ENCODE measurements around the gene KDELR3.

The KDELR3 gene

DNA sequence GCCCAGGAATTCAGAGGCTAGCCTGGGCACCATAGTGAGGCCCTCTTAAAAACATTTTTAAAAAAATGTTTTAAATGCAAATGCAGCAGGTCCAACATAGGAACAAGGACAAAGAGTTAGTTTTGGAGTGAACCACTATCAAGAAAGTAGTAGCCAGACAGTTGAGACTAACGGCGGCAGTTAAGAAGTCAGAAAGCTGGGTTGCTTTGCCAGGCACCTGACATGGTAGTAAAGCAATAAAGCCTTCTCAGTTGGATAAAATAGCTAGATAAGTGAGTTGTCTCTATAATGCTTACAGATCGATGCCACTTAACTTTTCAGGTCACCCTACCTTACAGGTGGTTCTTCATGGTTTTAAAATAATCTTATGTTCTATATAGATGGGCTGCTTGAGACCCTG is 55.1 kb downstream of the KDELR3 start:
- DNase-seq, result no peak

DNA sequence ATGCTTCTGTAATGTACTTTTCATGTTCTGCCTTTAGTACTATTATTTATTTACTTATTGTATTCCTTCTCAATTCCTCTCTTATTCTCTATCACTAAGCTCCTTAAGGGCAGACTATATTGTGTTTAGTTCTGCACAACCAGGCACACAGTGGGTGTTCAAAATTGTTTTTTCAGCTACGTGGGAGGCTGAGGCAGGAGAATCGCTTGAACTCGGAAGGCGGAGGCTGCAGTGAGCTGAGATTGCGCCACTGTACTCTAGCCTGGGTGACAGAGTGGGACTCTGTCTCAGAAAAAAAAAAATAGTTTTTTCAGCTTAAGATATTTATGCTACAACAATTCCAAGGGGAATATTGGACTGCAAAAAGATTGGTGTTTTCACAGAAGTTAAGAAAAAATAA is 55.6 kb downstream of the KDELR3 start:
- no peak for DNase-seq

- DNase-seq, result no peak
Measured at GRCh38 chr22:38524429-38524828, 56.5 kb downstream of the KDELR3 start.

DNA sequence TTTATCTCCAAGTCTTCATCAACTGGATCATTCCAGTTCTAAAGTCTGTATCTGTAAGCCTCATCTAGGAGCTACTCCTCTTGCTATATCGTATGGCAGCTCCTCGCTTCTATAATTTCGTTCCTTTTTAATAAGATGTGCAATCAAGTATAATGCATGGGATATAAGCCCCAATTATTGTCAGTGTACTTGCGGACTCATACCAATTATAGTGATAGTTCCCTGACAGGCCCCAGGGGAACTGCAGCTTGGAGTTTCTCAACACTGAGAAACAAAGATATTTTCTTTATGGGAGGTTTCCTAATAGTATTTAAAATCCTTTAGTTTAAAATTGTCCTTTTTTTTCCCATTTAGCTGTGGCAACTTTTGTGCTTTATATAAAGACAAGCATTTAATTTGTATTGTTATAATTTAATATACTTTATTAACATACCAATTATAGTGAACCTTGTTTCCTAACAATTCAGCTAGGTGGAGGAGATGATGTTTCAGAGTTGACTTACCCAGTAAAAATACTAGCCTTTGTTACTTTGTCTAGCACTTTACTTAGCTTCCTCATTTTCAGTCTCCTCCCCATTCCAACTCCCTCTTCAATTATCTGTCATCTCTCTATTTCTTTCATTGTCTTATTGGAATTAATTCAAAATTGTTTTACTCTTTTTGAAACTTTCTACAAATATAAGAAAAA is 63.5 kb downstream of the KDELR3 start:
- no peak for DNase-seq
